Gastrocnemius medialis (tissue), 4 donors: ENCODE data around the gene PRKCQ.
A peak's percentile ranks its signal among the peaks of the same experiment; 100 is the strongest.

Experiments used
- CTCF ChIP-seq, 5 experiments: fragments of 450-650 bp in 3 of 5; fragments of 200-600 bp in 2 of 5; sonication (generic) in 2 of 5; IDR thresholded peaks in 4 of 5; conservative IDR thresholded peaks in 1 of 5; 1 replicate in 4 of 5; 2 replicates in 1 of 5; pipeline ENCODE4 v1.5.1; 2016 to 2019; ENCODE audit warnings: antibody characterized with exemption in 5 of 5, mild to moderate bottlenecking in 3 of 5, moderate library complexity in 3 of 5
- POLR2A ChIP-seq, 2 donors: fragments of 450-650 bp; IDR thresholded peaks; one replicate each; pipeline ENCODE4 v1.6.1; 2017; ENCODE audit warnings: antibody characterized with exemption in 2 of 2, mild to moderate bottlenecking in 2 of 2, moderate library complexity in 2 of 2

DNA sequence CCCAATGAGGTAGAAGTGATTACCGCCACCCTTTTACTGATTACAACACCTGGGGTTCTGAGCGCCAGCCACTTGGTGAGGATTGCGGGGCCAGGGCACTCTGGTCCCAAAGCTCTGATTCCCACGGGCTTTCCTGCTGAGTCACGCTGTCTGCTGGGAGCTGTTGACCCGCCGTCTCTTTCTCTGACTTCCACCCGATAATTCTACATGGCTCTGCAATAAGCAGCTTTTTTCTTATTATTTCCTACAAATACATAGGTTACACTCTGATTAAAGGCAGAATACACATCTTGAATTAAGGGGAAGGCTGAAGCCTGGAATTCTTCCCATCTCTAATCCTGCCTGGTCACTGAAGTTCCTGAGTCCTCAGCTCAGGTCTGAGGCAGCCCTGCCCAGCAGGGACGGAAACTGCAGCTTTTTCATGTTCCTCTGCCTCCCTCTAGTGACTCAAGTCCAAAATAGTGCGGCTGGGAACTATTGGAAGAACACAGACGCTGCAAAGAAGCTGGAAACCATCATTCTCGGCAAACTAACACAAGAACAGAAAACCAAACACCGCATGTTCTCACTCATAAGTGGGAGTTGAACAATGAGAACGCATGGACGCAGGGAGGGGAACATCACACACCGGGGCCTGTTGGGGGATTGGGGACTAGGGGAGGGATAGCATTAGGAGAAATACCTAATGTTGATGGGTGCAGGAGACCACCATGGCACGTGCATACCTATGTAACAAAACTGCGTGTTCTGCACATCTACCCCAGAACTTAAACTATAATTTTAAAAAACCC lies 178.3 kb downstream of the PRKCQ start:
- no peak for TF ChIP-seq POLR2A (IDR thresholded peaks at IDR 0.05)
- TF ChIP-seq CTCF (IDR thresholded peaks at IDR 0.05 in 4 of 5, conservative IDR thresholded peaks at IDR 0.05 in 1 of 5) = peak; percentile 62 to 79 (median 76)
